ENCODE measurements around the gene ELAVL3.

- TF ChIP-seq FOXP2 (optimal IDR thresholded peaks at IDR 0.05; ENCODE audit: borderline replicate concordance, extremely low read depth, extremely low read length, insufficient read depth) (no peak), POLR2AphosphoS5 (IDR thresholded peaks at IDR 0.05; ENCODE audit: low read depth, low read length) (no peak)
Observed at GRCh38 chr19:11499220-11499726, 18.4 kb upstream of the ELAVL3 start.
